DOHH2 (cell line): ENCODE results near the gene CDK5RAP2.

Source experiments
- CTCF ChIP-seq: fragments of 200-600 bp; sonication (generic); IDR thresholded peaks from one replicate; pipeline ENCODE4 v1.5.1; 2014; ENCODE audit warnings: antibody characterized with exemption, mild to moderate bottlenecking, low read depth, low read length; ENCODE audit not compliant: poor library complexity, severe bottlenecking
- EZH2phosphoT487 ChIP-seq: fragments of 200-600 bp; sonication (generic); IDR thresholded peaks from 2 replicates; pipeline ENCODE4 v1.6.1; 2017; ENCODE audit warnings: borderline replicate concordance, mild to moderate bottlenecking, antibody characterized with exemption, low read length, moderate library complexity, mixed read lengths

- TF ChIP-seq CTCF = no peak
- TF ChIP-seq EZH2phosphoT487 = no peak
Observed at GRCh38 chr9:120366644-120367019, 213.3 kb downstream of the CDK5RAP2 start.
